22Rv1 (cell line): Measurements from ENCODE around the gene USP28.

ENCODE experiments used
- CTCF ChIP-seq: fragments of 450-650 bp; IDR thresholded peaks from 2 replicates; pipeline ENCODE4 v1.5.1; 2017; ENCODE audit warnings: mild to moderate bottlenecking
- ZFX ChIP-seq: fragments of 450-650 bp; IDR thresholded peaks from 2 replicates; pipeline ENCODE4 v1.6.1; 2017; ENCODE audit warnings: antibody characterized with exemption, borderline replicate concordance

- no peak for TF ChIP-seq CTCF
- TF ChIP-seq ZFX: no peak
Observed at GRCh38 chr11:113856966-113857759, 18.2 kb downstream of the USP28 start.
